Measurements from ENCODE around the gene FANCM.
A peak's percentile ranks its signal among the peaks of the same experiment; 100 is the strongest.
"Not testable (repeated sequence)": the region's sequence is repeated elsewhere in the genome, so short reads cannot be mapped to it uniquely, and the experiment has no call there.

The FANCM gene

GRCh38 chr14:45135659-45136395 is at the start of gene FANCM:
FANCM (plus strand) TSS chr14:45135930; CDS start chr14:45136032, 102 bp downstream.
- peak; percentile 93 for DNase-seq (ENCODE audit: low spot score)

GRCh38 chr14:45089813-45090212 is 45.9 kb upstream of the FANCM start:
- peak; percentile 26 for DNase-seq (ENCODE audit: low spot score)

- DNase-seq (ENCODE audit: low spot score) = peak; percentile 18
These were observed 44.0 kb upstream of the FANCM start for GRCh38 chr14:45091710-45092109.

GRCh38 chr14:45094275-45094674 is 41.5 kb upstream of the FANCM start:
- DNase-seq (ENCODE audit: low spot score) = no peak

GRCh38 chr14:45095143-45095542 is 40.6 kb upstream of the FANCM start:
- DNase-seq (ENCODE audit: low spot score) = no peak

GRCh38 chr14:45096218-45096617 is 39.5 kb upstream of the FANCM start:
- no peak for DNase-seq (ENCODE audit: low spot score)

- no peak for DNase-seq (ENCODE audit: low spot score)
These were observed 31.9 kb upstream of the FANCM start for GRCh38 chr14:45103806-45104205.

GRCh38 chr14:45104561-45104960 is 31.2 kb upstream of the FANCM start:
- DNase-seq (ENCODE audit: low spot score) = no peak

- DNase-seq (ENCODE audit: low spot score) = no peak
These were observed 22.6 kb upstream of the FANCM start for GRCh38 chr14:45112896-45113781.

- DNase-seq (ENCODE audit: low spot score) = no peak
These were observed 21.4 kb upstream of the FANCM start for GRCh38 chr14:45114327-45114726.

- DNase-seq (ENCODE audit: low spot score) = no peak
These were observed 17.1 kb upstream of the FANCM start for GRCh38 chr14:45118594-45118993.

- DNase-seq (ENCODE audit: low spot score) = no peak
These were observed 15.6 kb upstream of the FANCM start for GRCh38 chr14:45120096-45120495.

GRCh38 chr14:45123271-45123670 is 12.5 kb upstream of the FANCM start:
- no peak for DNase-seq (ENCODE audit: low spot score)

GRCh38 chr14:45125754-45126153 is 10.0 kb upstream of the FANCM start:
- no peak for DNase-seq (ENCODE audit: low spot score)

GRCh38 chr14:45128963-45129629 is 6.6 kb upstream of the FANCM start:
- no peak for DNase-seq (ENCODE audit: low spot score)

GRCh38 chr14:45133683-45134050 is 2.1 kb upstream of the FANCM start:
- no peak for DNase-seq (ENCODE audit: low spot score)

GRCh38 chr14:45134051-45134958 is 1.4 kb upstream of the FANCM start, which contains the start of gene FKBP3:
FKBP3 (minus strand) TSS chr14:45134481; CDS start chr14:45134456, 25 bp downstream.
- peak; percentile 99 for DNase-seq (ENCODE audit: low spot score)

GRCh38 chr14:45135156-45135555 is 574 bp upstream of the FANCM start:
- DNase-seq (ENCODE audit: low spot score) = no peak

GRCh38 chr14:45136399-45136798 is 669 bp downstream of the FANCM start:
- DNase-seq (ENCODE audit: low spot score) = no peak

GRCh38 chr14:45140661-45141187 is 5.0 kb downstream of the FANCM start:
- DNase-seq (ENCODE audit: low spot score) = no peak

- not testable (repeated sequence) for DNase-seq (ENCODE audit: low spot score)
These were observed 6.4 kb downstream of the FANCM start for GRCh38 chr14:45142083-45142482.

All from AG20443 (cell line).